GM04504 (cell line): ENCODE data around the gene GDI1.

Experiments used
- DNase-seq: peaks from one replicate; pipeline ENCODE4 v3.0.0-alpha.2; 2012; ENCODE audit warnings: low read depth

The GDI1 gene

DNA sequence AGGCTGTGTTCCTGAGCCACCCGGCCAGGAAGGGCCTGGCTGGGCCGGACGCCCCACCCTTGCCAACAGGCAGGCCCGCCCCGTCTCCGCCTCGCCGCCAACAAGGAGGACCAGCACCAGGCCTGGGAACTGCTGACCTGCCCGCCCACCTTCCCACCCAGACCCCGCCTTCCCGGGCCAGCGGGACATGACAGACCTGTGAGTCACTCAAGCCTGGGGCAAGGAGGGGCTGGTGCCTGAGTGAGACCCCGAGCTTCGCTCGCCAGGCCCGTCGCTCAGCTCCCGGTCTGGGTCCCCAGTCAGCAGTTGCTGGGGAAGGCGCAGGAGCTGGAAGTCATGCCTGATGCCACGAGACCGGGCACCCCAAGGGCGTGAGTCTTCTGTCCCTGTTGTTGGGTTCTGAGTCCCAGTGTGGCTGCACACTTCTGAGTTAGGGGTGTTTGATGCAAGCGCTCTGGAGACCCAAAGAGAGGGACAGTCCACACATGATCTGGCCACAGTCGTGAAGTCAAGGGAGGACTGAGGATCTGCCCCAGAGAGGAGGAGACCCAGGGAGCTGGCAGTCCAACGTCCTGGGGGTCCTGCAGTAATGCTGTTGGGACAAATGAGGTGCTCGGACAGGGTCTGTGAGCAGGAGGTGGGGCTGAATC lies 27.6 kb upstream of the GDI1 start, which contains the start of gene DNASE1L1:
Gene DNASE1L1, minus strand, starts transcription at position 33 of the 650 bp plus-strand sequence. CDS start 3,686 bp downstream, outside the sequence.
- DNase-seq: peak; percentile 68

GRCh38 chrX:154411981-154412340 lies 25.0 kb upstream of the GDI1 start:
- DNase-seq: no peak

GRCh38 chrX:154412468-154412867 lies 24.5 kb upstream of the GDI1 start:
- no peak for DNase-seq

- no peak for DNase-seq
Observed at GRCh38 chrX:154413142-154413541, 23.8 kb upstream of the GDI1 start.

GRCh38 chrX:154417157-154417556 lies 19.8 kb upstream of the GDI1 start:
- DNase-seq: no peak

- DNase-seq: no peak
Observed at GRCh38 chrX:154419189-154419588, 17.8 kb upstream of the GDI1 start.

- DNase-seq: no peak
Observed at GRCh38 chrX:154419688-154420401, 17.1 kb upstream of the GDI1 start.

GRCh38 chrX:154420402-154420756 lies 16.6 kb upstream of the GDI1 start:
- no peak for DNase-seq

- no peak for DNase-seq
Observed at GRCh38 chrX:154426916-154427770, 9.8 kb upstream of the GDI1 start.

- DNase-seq: peak; percentile 84
Observed at GRCh38 chrX:154428176-154429171, 8.5 kb upstream of the GDI1 start, which contains the start of gene ATP6AP1. TSS of gene ATP6AP1 (plus strand) at chrX:154428677. CDS start at chrX:154428693, 16 bp downstream.

DNA sequence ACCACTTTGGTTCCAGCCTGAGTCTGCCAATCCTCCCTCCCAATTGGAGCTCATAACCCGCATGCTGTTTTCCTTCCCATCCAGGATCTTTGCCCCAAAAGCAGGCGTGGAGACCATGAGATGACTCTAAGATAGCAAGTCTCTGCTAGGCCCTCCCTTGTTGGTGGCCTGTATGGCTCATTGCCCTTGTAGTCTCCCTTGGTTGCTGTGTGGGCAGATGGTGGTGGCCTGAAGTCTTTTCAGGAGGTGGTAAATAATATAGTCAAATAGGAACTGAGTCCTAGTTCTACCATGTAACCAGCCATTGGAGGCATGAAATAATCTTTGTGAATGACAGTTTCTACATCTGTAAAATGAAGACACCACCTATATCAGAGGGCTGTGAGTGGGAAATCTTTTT lies 7.2 kb upstream of the GDI1 start:
- no peak for DNase-seq

GRCh38 chrX:154430479-154430878 lies 6.5 kb upstream of the GDI1 start:
- no peak for DNase-seq

- no peak for DNase-seq
Observed at GRCh38 chrX:154430916-154431315, 6.0 kb upstream of the GDI1 start.

GRCh38 chrX:154431341-154431740 lies 5.6 kb upstream of the GDI1 start:
- no peak for DNase-seq

GRCh38 chrX:154432210-154432609 lies 4.7 kb upstream of the GDI1 start:
- DNase-seq: no peak

DNA sequence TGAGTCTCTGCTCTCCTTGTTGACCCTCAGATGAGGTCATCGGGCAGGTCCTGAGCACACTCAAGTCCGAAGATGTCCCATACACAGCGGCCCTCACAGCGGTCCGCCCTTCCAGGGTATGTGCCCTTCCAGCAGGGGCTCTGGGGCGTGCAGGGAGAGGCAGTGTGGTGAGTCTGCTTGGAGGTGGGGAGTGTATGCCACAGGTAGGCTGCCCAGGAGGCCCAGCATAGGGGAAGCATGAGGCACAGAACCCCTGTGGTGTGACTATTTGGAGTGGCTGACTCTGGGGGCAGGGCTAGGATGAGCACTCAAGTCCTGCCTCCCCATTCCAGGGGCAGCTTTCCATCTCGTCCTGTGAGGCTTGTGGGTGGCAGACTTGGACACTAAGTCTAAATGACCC lies 3.3 kb upstream of the GDI1 start:
- no peak for DNase-seq

DNA sequence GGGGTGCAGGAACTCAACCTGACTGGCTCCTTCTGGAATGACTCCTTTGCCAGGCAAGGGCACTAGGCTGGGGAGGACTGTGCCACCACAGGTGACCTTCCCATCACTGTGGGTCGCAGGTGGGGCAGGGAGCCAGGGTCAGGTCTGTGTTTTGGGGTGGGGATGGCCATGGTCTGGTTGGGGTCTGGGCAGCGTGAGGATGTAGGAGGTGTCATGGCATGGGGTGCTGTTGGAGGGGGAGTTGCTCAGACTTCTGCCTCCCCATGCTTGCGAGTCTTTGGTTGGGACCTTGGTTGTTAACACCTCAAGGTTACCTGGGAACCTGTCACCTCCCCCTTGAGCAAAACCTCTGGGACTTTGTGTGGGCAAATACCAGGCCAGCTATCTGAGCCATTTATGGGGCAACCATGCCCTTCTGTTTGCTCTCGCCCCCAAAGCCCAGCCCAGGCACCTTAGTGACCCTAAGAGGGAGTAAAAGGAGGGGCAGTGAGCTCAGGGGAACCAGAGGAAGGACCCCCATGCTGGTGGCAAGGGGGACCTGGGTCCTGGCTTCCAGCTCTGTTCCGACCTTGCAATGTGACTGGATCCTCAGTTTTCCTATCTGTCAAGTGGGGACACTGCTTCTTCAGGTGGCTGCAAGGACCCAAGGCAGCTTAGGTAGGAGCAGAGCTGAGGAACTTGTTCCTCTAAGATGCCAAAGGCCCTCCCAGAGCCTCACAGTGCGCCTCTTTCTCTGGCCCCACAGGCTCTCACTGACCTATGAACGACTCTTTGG lies 2.4 kb upstream of the GDI1 start:
- no peak for DNase-seq

- DNase-seq: no peak
Observed at GRCh38 chrX:154435171-154435733, 1.7 kb upstream of the GDI1 start.

DNA sequence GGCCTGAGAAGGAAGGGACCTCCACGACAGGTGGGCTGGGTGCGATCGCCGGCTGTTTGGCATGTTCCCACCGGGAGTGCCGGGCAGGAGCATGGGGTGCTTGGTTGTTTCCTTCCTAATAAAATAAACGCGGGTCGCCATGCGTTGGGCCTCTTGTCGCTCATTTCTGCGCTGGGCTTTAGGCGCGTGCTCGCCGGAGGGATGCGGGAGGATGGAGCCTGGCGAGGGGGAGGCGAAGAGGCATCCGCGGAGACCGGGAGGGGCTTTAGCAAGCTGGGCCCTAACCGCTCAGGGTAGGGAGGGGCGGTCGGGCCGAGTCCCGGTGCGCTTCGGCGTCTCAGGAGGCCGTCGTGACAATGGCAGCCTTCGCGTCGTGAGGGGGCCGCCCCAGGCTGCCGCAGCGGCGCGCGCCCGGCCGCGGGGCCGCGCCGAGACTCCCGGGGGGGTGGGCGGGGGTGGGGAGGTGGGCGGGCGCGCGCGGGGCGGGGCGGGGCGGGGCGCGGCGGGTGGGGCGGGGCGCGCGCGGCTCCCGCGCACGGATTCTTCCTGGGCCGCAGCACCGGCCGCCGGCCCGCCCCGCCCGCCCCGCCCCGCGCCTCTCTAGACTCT lies 476 bp upstream of the GDI1 start:
- DNase-seq: no peak
